D721Med (cell line): ENCODE data around the gene PLPP1.

ENCODE experiments used
- DNase-seq: peaks from one replicate; pipeline ENCODE4 v3.0.0; 2011; ENCODE audit warnings: low spot score; ENCODE audit not compliant: insufficient read length
- FAIRE-seq: peaks from 2 replicates; lab custom pipeline; 2011; peaks lifted over from hg19 to GRCh38; lab: Jason Lieb, UNC
- TF ChIP-seq, protein P1 (sequence below): IDR thresholded peaks from 2 replicates; pipeline ENCODE4 v1.5.1; 2012; ENCODE audit warnings: mild to moderate bottlenecking, control low read depth; ENCODE audit not compliant: insufficient read depth; ENCODE audit errors: missing control alignments

PLPP1 gene

GRCh38 chr5:55568654-55569512 is 34.1 kb upstream of the PLPP1 start:
- no peak for DNase-seq
- no peak for FAIRE-seq
- TF ChIP-seq, protein P1, sequence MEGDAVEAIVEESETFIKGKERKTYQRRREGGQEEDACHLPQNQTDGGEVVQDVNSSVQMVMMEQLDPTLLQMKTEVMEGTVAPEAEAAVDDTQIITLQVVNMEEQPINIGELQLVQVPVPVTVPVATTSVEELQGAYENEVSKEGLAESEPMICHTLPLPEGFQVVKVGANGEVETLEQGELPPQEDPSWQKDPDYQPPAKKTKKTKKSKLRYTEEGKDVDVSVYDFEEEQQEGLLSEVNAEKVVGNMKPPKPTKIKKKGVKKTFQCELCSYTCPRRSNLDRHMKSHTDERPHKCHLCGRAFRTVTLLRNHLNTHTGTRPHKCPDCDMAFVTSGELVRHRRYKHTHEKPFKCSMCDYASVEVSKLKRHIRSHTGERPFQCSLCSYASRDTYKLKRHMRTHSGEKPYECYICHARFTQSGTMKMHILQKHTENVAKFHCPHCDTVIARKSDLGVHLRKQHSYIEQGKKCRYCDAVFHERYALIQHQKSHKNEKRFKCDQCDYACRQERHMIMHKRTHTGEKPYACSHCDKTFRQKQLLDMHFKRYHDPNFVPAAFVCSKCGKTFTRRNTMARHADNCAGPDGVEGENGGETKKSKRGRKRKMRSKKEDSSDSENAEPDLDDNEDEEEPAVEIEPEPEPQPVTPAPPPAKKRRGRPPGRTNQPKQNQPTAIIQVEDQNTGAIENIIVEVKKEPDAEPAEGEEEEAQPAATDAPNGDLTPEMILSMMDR: no peak

DNA sequence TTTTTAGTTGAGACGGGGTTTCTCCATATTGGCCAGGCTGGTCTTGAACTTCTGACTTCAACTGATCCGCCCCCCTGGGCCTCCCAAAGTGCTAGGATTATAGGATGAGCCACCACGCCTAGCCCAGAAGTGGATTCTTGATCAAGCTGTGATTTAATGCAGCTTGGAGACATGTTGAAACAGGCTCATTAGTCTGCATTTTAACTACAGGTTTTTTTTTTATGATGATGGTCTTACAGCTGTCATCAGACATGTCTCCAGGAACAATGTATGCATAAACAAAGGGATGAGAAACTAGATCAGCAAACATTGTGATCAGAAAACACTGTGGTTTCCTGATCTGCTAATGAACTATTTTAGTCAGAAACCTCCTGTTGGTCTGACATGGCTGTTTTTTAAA is 30.0 kb upstream of the PLPP1 start:
- DNase-seq: no peak

DNA sequence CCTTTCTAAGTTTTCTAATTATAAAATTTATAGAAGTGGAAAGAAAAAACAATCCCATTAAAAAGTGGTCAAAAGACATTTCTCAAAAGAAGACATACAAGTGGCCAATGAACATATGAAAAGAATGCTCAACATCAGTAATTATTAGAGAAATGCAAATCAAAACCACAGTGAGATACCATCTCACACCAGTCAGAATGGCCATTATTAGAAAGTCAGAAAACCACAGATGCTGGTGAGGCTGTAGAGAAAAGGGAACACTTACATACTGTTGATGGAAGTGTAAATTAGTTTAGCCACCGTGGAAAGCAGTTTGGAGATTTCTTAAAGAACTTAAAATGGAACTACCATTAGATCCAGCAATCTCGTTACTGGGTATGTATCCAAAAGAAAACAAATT is 23.7 kb upstream of the PLPP1 start:
- no peak for FAIRE-seq
- TF ChIP-seq, protein P1: no peak
- no peak for DNase-seq

More for the DNA sequence above, 30.0 kb upstream of the PLPP1 start:
- TF ChIP-seq, protein P1: no peak
- no peak for FAIRE-seq

GRCh38 chr5:55557123-55557522 is 22.4 kb upstream of the PLPP1 start:
- FAIRE-seq: no peak
- no peak for DNase-seq
- TF ChIP-seq, protein P1: no peak

- DNase-seq (no peak), FAIRE-seq (no peak)
- TF ChIP-seq, protein P1: no peak
Observed at GRCh38 chr5:55554585-55555202, 19.9 kb upstream of the PLPP1 start.

- FAIRE-seq (no peak), DNase-seq (no peak)
- TF ChIP-seq, protein P1: no peak
Observed at GRCh38 chr5:55551904-55552303, 17.1 kb upstream of the PLPP1 start.

- DNase-seq (no peak), FAIRE-seq (no peak)
- TF ChIP-seq, protein P1: no peak
Observed at GRCh38 chr5:55551358-55551757, 16.6 kb upstream of the PLPP1 start.
